Inflammatory macrophage (primary cell): ENCODE data around the gene ALG12.
A peak's percentile ranks its signal among the peaks of the same experiment; 100 is the strongest.

Source experiments
- DNase-seq, 2 donors: peaks; one replicate each; pipeline ENCODE4 v3.0.0-alpha.2; 2020 to 2022

Gene ALG12

GRCh38 chr22:49957826-49958365 is 39.7 kb upstream of the ALG12 start:
- DNase-seq, result no peak

- DNase-seq, result no peak
Measured at GRCh38 chr22:49956914-49957825, 38.9 kb upstream of the ALG12 start.

- no peak for DNase-seq
Measured at GRCh38 chr22:49956418-49956770, 38.2 kb upstream of the ALG12 start.

GRCh38 chr22:49955581-49956417 is 37.6 kb upstream of the ALG12 start:
- no peak for DNase-seq

GRCh38 chr22:49954991-49955580 is 36.8 kb upstream of the ALG12 start:
- no peak for DNase-seq

GRCh38 chr22:49954354-49954753 is 36.1 kb upstream of the ALG12 start:
- no peak for DNase-seq

GRCh38 chr22:49953680-49954344 is 35.6 kb upstream of the ALG12 start:
- no peak for DNase-seq

- DNase-seq, result peak in 1 of 2 donors; percentile 25
Measured at GRCh38 chr22:49953027-49953679, 34.9 kb upstream of the ALG12 start.

- no peak for DNase-seq
Measured at GRCh38 chr22:49951986-49952896, 34.0 kb upstream of the ALG12 start.

- DNase-seq, result no peak
Measured at GRCh38 chr22:49951678-49951985, 33.4 kb upstream of the ALG12 start.

- DNase-seq, result peak; percentile 26 to 54
Measured at GRCh38 chr22:49951000-49951677, 32.9 kb upstream of the ALG12 start.

GRCh38 chr22:49950396-49950994 is 32.3 kb upstream of the ALG12 start:
- DNase-seq, result no peak

- DNase-seq, result no peak
Measured at GRCh38 chr22:49949914-49950292, 31.7 kb upstream of the ALG12 start.

GRCh38 chr22:49948958-49949913 is 31.0 kb upstream of the ALG12 start:
- no peak for DNase-seq

- DNase-seq, result no peak
Measured at GRCh38 chr22:49948116-49948957, 30.1 kb upstream of the ALG12 start.

- DNase-seq, result no peak
Measured at GRCh38 chr22:49947296-49947622, 29.0 kb upstream of the ALG12 start.

- no peak for DNase-seq
Measured at GRCh38 chr22:49946612-49947295, 28.5 kb upstream of the ALG12 start.
